ENCODE measurements around the gene PSMD4. TPM values are rescaled to one million over a fixed set of nuclear protein-coding genes. Genes with fewer than 3 reads are reported as not detected.

The PSMD4 gene
- total RNA-seq, 1 experiment from 2014 or later, result 207 TPM

GRCh38 chr1:151281225-151281968 lies 26.9 kb downstream of the PSMD4 start:
- H4K5ac ChIP-seq (ENCODE audit: insufficient read length, low read depth, low read length), result peak overlapping the region; percentile 95
- H2AK5ac ChIP-seq (ENCODE audit: insufficient read length, low read length), result no peak overlapping the region
- peak overlapping the region; percentile 98 for H3K27ac ChIP-seq (ENCODE audit: insufficient read length, low read depth, low read length)
- no peak overlapping the region; the same call in 1 of the 2 replicates for H3K4ac ChIP-seq (ENCODE audit: low read depth, low read length)
- no peaks in the 10 kb centered on the region for H3K9me3 ChIP-seq (ENCODE audit: control insufficient read depth, low read depth, low read length)
- no peak overlapping the region for H4K91ac ChIP-seq (ENCODE audit: insufficient read length, low read depth, low read length)
- H3K14ac ChIP-seq (ENCODE audit: insufficient read depth, low read length), result peak overlapping the region; percentile 94
- H3K56ac ChIP-seq (ENCODE audit: insufficient read length, low read depth, low read length), result peak overlapping the region; percentile 92
- no peaks in the 10 kb centered on the region for H3K9me3 Mint-ChIP-seq
- peak overlapping the region; percentile 58 for H4K8ac ChIP-seq (replicated peaks; ENCODE audit: insufficient read length, low read depth, low read length)
- H3K18ac ChIP-seq (ENCODE audit: insufficient read length, low read depth, low read length), result peak overlapping the region; percentile 98
- peak overlapping the region; percentile 19 for H2BK120ac ChIP-seq (ENCODE audit: low read depth, low read length, poor library complexity, severe bottlenecking)
- TF ChIP-seq, protein P1, sequence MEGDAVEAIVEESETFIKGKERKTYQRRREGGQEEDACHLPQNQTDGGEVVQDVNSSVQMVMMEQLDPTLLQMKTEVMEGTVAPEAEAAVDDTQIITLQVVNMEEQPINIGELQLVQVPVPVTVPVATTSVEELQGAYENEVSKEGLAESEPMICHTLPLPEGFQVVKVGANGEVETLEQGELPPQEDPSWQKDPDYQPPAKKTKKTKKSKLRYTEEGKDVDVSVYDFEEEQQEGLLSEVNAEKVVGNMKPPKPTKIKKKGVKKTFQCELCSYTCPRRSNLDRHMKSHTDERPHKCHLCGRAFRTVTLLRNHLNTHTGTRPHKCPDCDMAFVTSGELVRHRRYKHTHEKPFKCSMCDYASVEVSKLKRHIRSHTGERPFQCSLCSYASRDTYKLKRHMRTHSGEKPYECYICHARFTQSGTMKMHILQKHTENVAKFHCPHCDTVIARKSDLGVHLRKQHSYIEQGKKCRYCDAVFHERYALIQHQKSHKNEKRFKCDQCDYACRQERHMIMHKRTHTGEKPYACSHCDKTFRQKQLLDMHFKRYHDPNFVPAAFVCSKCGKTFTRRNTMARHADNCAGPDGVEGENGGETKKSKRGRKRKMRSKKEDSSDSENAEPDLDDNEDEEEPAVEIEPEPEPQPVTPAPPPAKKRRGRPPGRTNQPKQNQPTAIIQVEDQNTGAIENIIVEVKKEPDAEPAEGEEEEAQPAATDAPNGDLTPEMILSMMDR (conservative IDR thresholded peaks at IDR 0.05), result 0 out of 3 replicates have a peak, but pooled peaks have one; percentile 14
- no peaks in the 10 kb centered on the region for H3K27me3 ChIP-seq (ENCODE audit: insufficient read depth, low read length)
- peak overlapping the region; percentile 81 for H3K4me2 ChIP-seq (ENCODE audit: insufficient read depth, insufficient read length, low read length)
- H3K4me1 ChIP-seq (ENCODE audit: insufficient read depth, low read length), result no peaks in the 10 kb centered on the region
- no CpG with 5 or more reads among the region's 48 CpGs for WGBS (ENCODE audit: extremely low coverage, insufficient read length, low lambda C conversion rate)
- peaks cover 19 to 25% of the 10 kb centered on the region in 2 experiments for H3K4me1 Mint-ChIP-seq
- peak overlapping the region; percentile 71 for H2BK5ac ChIP-seq (ENCODE audit: insufficient read length, low read length)
- H2BK15ac ChIP-seq (ENCODE audit: low read depth, low read length), result no peak overlapping the region
- no peaks in the 10 kb centered on the region for H3K79me1 ChIP-seq (ENCODE audit: insufficient read depth, low read depth, low read length, poor library complexity, severe bottlenecking)
- H3K27ac Mint-ChIP-seq, result peak overlapping the region; percentile 100
- peak overlapping the region; percentile 90 for H3K9ac ChIP-seq (ENCODE audit: extremely low read depth, insufficient read length, low read length)
- H2BK20ac ChIP-seq (ENCODE audit: low read depth, low read length, poor library complexity, severe bottlenecking), result no peak overlapping the region
- peaks cover 9% of the 10 kb centered on the region for H3K27me3 Mint-ChIP-seq (ENCODE audit: low read depth)
- peak overlapping the region; percentile 22 for H3T11ph ChIP-seq (ENCODE audit: low read length)
- peaks cover 7% of the 10 kb centered on the region for H3K23me2 ChIP-seq (ENCODE audit: insufficient read length, low read depth, low read length, poor library complexity, severe bottlenecking)
- H3K23ac ChIP-seq (ENCODE audit: insufficient read length, low read depth, low read length), result peak overlapping the region; percentile 1
- peak overlapping the region; percentile 95 to 97 for H3K4me3 Mint-ChIP-seq
- H3K79me2 ChIP-seq (ENCODE audit: insufficient read depth, low read length), result peaks cover 8% of the 10 kb centered on the region; the same call in 1 of the 2 replicates
- H2AFZ ChIP-seq (ENCODE audit: low read length), result no peak overlapping the region
- H3K36me3 Mint-ChIP-seq (ENCODE audit: insufficient read depth in 1 of 3, low read depth in 3 of 3), result peaks cover 20 to 25% (median 20%) of the 10 kb centered on the region in 3 experiments; a peak in 6 of 7 replicates
- peak; percentile 96 for DNase-seq
- H2BK12ac ChIP-seq (ENCODE audit: insufficient read length, low read depth, low read length), result peak overlapping the region; percentile 78
- H4K20me1 ChIP-seq (ENCODE audit: control insufficient read depth, insufficient read depth, insufficient read length), result no peaks in the 10 kb centered on the region

All from H9 (cell line).